GM21360 (cell line): ENCODE measurements around the gene RNF43.

Experiments
- ATAC-seq: cut with Tn5 transposase; IDR thresholded peaks from one replicate; pipeline ENCODE4 v1.9.1; 2021; ENCODE audit warnings: mild to moderate bottlenecking, moderate library complexity; ENCODE audit not compliant: unreplicated experiment

RNF43 gene

GRCh38 chr17:58382872-58383242 is 34.5 kb downstream of the RNF43 start:
- ATAC-seq: no peak

- ATAC-seq: no peak
Measured at GRCh38 chr17:58382108-58382871, 35.0 kb downstream of the RNF43 start.

GRCh38 chr17:58381124-58382035 is 36.0 kb downstream of the RNF43 start:
- ATAC-seq: no peak

- ATAC-seq: no peak
Measured at GRCh38 chr17:58380207-58381123, 36.9 kb downstream of the RNF43 start.

- ATAC-seq: no peak
Measured at GRCh38 chr17:58379511-58379824, 37.9 kb downstream of the RNF43 start.

GRCh38 chr17:58378733-58379510 is 38.4 kb downstream of the RNF43 start:
- no peak for ATAC-seq

- ATAC-seq: no peak
Measured at GRCh38 chr17:58377661-58378060, 39.7 kb downstream of the RNF43 start.

GRCh38 chr17:58377093-58377601 is 40.2 kb downstream of the RNF43 start:
- no peak for ATAC-seq

- no peak for ATAC-seq
Measured at GRCh38 chr17:58376472-58377000, 40.8 kb downstream of the RNF43 start.

- ATAC-seq: no peak
Measured at GRCh38 chr17:58375811-58376210, 41.5 kb downstream of the RNF43 start.

- ATAC-seq: no peak
Measured at GRCh38 chr17:58375256-58375655, 42.1 kb downstream of the RNF43 start.

GRCh38 chr17:58373923-58374322 is 43.4 kb downstream of the RNF43 start:
- ATAC-seq: no peak

- ATAC-seq: no peak
Measured at GRCh38 chr17:58373003-58373402, 44.3 kb downstream of the RNF43 start.

GRCh38 chr17:58371300-58371950 is 45.9 kb downstream of the RNF43 start:
- no peak for ATAC-seq

GRCh38 chr17:58370716-58371115 is 46.6 kb downstream of the RNF43 start:
- ATAC-seq: no peak

- ATAC-seq: no peak
Measured at GRCh38 chr17:58370309-58370708, 47.0 kb downstream of the RNF43 start.

GRCh38 chr17:58369214-58370031 is 47.9 kb downstream of the RNF43 start:
- no peak for ATAC-seq

GRCh38 chr17:58368860-58369213 is 48.5 kb downstream of the RNF43 start:
- ATAC-seq: no peak
